ENCODE measurements around the gene TACR2. TPM values are rescaled to one million over a fixed set of nuclear protein-coding genes. Genes with fewer than 3 reads are reported as not detected.
A peak's percentile ranks its signal among the peaks of the same experiment; 100 is the strongest.

Gene TACR2
- total RNA-seq, 4 donors from 2014 or later = 0.25 to 1.2 (median 0.63) TPM

DNA sequence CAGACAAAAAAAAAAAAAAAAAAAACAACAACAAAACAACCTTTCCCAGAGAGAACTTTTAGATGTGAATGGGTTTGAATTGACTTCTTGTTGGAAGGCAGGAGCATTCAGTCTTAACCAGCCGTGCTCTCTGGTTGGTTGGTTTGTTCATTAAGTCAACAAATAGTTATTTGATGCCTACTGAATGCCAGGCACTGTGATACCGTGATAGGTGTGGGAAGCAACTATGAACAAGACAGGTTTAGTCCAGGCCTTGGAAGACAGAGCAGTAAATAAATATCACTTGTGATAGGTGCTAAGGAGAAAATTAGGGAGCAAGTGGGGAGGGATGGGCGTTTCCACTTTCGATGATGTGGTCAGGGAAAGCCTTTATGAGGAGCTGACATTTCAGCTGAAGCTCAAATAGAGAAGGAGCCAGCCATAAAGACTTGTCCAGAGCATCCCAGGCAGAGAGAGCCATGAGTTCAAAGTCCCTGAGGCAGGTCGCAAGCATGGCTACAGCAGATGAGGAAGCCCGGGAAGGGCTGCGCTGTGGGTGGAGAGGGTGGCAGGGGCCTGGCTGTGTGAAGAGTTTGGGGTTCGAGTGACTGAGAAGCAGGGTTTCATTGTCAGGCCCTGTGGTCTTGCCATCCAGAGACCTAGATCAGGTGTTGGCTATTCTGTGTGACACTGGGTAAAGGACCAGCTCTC, 42.5 kb upstream of the TACR2 start:
- Histone ChIP-seq H3K36me3 (no peaks in the 10 kb centered on the region), H3K4me3 (no peak overlapping the region), H3K27ac (no peak overlapping the region), H3K27me3 (no peaks in the 10 kb centered on the region), H3K9me3 (no peaks in the 10 kb centered on the region), H3K4me1 (peaks cover 36% of the 10 kb centered on the region)
- no peak for DNase-seq (ENCODE audit: low spot score in 2 of 2)
- no peak for TF ChIP-seq POLR2AphosphoS5 (IDR thresholded peaks at IDR 0.05)
- TF ChIP-seq EP300 (IDR thresholded peaks at IDR 0.05) = no peak
- 70% methylated on average over 8 of the region's 8 CpGs for WGBS

DNA sequence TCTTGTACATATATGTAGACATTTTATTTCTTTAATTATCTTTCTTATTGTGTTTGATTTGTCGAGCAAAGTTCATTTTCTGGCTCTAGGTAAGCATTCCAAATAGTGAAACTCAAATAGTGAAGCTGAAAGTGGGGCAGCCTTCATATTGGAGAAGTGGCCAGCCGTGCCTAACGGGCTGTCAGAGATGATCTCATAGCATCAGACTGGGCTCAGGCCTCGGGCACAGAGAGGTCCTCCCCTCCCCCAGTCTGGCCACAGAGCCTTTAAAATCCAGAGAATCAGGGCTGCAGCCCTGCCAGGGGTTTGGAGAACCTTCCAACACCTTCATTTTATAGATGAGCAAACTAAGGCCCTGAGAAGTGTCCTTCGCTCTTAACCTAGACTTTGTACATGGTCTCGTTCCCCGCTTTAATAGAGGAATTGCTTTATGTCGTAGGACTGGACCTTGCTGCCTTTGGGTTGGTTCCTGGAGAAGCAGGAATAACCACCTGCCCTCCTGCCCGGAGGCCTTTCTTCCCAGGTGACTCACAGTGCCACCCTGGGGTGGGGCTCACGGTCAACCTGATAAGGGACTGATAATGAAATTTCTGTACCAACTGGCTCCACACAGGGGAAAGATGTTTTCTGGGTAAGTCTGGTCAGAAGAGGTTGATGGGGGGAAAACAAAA, 41.8 kb upstream of the TACR2 start:
- WGBS = 68% methylated on average over 10 of the region's 10 CpGs
- peaks cover 35% of the 10 kb centered on the region for H3K4me1 ChIP-seq
- H3K27ac ChIP-seq = no peak overlapping the region
- TF ChIP-seq POLR2AphosphoS5 (IDR thresholded peaks at IDR 0.05) = no peak
- TF ChIP-seq, protein P1, sequence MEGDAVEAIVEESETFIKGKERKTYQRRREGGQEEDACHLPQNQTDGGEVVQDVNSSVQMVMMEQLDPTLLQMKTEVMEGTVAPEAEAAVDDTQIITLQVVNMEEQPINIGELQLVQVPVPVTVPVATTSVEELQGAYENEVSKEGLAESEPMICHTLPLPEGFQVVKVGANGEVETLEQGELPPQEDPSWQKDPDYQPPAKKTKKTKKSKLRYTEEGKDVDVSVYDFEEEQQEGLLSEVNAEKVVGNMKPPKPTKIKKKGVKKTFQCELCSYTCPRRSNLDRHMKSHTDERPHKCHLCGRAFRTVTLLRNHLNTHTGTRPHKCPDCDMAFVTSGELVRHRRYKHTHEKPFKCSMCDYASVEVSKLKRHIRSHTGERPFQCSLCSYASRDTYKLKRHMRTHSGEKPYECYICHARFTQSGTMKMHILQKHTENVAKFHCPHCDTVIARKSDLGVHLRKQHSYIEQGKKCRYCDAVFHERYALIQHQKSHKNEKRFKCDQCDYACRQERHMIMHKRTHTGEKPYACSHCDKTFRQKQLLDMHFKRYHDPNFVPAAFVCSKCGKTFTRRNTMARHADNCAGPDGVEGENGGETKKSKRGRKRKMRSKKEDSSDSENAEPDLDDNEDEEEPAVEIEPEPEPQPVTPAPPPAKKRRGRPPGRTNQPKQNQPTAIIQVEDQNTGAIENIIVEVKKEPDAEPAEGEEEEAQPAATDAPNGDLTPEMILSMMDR (IDR thresholded peaks at IDR 0.05) = no peak
- TF ChIP-seq EP300 (IDR thresholded peaks at IDR 0.05) = no peak
- TF ChIP-seq POLR2A (IDR thresholded peaks at IDR 0.05) = no peak
- H3K27me3 ChIP-seq = no peaks in the 10 kb centered on the region
- no peak overlapping the region for H3K4me3 ChIP-seq
- DNase-seq (ENCODE audit: low spot score in 2 of 2) = no peak
- H3K36me3 ChIP-seq = no peaks in the 10 kb centered on the region
- H3K9me3 ChIP-seq = no peaks in the 10 kb centered on the region

DNA sequence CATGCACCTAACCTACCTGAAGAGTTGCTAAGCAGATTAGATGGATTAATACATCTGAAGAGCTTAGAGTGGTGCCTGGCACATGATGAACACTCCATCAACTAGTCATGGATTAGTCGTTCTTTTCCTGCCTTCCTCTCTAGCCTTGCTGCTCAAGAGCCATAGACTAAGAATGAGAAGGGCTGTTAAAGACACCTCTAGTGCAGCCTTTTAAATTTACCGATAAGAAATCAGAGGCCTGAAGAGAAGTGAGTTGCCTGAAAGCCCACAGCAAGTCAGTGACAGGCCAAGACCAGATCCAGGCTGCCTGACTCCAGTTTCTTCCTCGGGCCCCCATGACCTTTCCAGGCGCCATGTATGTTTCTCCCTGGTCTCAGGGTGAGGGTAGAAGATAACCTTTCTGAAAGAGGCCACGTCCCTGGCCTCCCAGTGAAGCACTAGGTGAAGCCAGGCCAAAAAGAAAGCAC, 41.1 kb upstream of the TACR2 start:
- H3K4me1 ChIP-seq = peaks cover 41% of the 10 kb centered on the region
- H3K27me3 ChIP-seq = no peaks in the 10 kb centered on the region
- H3K27ac ChIP-seq = no peak overlapping the region
- no peak for DNase-seq (ENCODE audit: low spot score in 2 of 2)
- TF ChIP-seq, protein P1 (IDR thresholded peaks at IDR 0.05) = no peak
- TF ChIP-seq POLR2AphosphoS5 (IDR thresholded peaks at IDR 0.05) (no peak), POLR2A (IDR thresholded peaks at IDR 0.05) (no peak), EP300 (IDR thresholded peaks at IDR 0.05) (no peak)
- no peaks in the 10 kb centered on the region for H3K36me3 ChIP-seq
- WGBS = 74% methylated on average over 5 of the region's 5 CpGs
- H3K9me3 ChIP-seq = no peaks in the 10 kb centered on the region
- H3K4me3 ChIP-seq = no peak overlapping the region

DNA sequence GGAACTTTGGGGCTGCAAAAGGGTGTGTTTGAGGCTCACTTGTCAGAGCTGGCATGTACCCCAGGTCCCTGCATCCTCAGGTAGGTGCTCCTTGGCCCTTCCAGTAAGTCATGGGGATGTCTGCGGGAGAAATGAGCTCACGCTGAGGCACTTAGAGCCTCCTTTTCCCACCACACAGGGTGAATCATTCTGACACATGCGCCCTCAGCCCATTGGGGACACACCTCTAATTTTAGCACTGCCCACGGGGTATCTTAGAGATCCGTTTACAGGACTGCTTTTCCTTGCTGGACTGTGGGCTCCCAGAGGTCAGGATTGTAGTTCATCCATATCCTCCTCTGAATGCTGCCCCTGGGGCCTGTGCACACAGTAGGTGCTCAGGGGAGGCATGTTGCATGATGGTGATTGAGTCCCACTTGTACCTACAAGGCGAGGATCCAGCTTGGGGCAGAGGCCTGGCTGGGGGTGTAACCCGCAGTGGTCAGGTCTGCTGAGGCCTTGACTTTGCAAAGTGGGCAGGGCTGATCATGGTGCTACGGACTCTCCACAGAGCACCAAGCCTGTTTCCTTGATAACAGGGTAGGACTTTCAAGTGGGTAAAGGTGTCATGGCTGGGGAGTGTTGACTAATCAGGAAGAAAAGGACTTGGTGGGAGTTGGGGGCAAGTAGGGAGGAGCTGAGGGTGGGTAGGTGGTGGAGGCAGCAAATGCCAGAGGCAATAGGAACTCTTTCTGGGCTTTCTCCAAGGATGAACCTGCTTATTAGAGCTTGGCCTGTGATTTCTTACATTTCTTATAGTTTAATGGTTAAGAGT, 40.4 kb upstream of the TACR2 start:
- Histone ChIP-seq H3K27ac (no peak overlapping the region), H3K4me1 (peaks cover 48% of the 10 kb centered on the region), H3K9me3 (no peaks in the 10 kb centered on the region), H3K27me3 (peaks cover 4% of the 10 kb centered on the region), H3K4me3 (no peak overlapping the region), H3K36me3 (no peaks in the 10 kb centered on the region)
- WGBS = 79% methylated on average over 7 of the region's 8 CpGs
- peak in 1 of 2 donors; percentile 29 for DNase-seq (ENCODE audit: low spot score in 2 of 2)
- no peak for TF ChIP-seq POLR2AphosphoS5 (IDR thresholded peaks at IDR 0.05)
- TF ChIP-seq, protein P1 (IDR thresholded peaks at IDR 0.05) = no peak
- no peak for TF ChIP-seq EP300 (IDR thresholded peaks at IDR 0.05)
- no peak for TF ChIP-seq POLR2A (IDR thresholded peaks at IDR 0.05)

DNA sequence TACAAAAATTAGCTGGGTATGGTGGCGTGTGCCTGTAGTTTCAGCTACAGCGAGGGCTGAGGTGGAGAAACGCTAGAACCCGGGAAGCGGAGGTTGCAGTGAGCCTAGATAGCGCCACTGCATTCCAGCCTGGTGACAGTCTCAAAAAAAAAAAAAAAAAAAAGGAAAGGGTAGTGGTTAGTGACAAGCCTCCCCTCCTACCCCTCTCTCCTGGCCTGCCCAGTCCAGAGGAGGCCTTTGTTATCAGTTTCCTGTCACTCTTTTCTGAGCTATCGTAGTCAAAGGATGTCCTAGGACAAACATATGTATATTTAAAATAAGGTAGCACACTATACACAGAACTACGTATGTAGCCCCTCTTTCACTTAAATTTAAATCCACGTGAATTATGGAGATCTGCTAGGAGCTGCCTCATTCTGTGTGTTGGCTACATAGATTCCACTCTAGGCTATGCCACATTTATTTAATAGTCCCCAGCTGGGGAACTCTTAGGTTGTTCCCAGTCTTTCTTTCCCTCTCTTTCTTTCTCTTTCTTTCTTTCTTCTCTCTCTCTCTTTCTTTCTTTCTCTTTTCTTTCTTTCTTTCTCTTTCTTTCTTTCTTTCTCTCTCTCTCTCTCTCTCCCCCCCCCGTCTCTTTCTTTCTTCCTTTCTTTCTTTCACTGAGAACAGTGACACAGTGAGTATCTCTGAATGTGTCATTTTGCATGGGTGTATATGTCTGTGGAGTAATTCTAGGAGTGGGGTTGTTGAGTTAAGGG, 38.5 kb upstream of the TACR2 start:
- no peak overlapping the region for H3K4me3 ChIP-seq
- WGBS = 87% methylated on average over 10 of the region's 10 CpGs
- no peaks in the 10 kb centered on the region for H3K9me3 ChIP-seq
- H3K36me3 ChIP-seq = no peaks in the 10 kb centered on the region
- no peak for DNase-seq (ENCODE audit: low spot score in 2 of 2)
- TF ChIP-seq EP300 (IDR thresholded peaks at IDR 0.05) (no peak), POLR2AphosphoS5 (IDR thresholded peaks at IDR 0.05) (no peak), POLR2A (IDR thresholded peaks at IDR 0.05) (no peak)
- TF ChIP-seq, protein P1 (IDR thresholded peaks at IDR 0.05) = no peak
- H3K27ac ChIP-seq = no peak overlapping the region
- H3K27me3 ChIP-seq = peaks cover 8% of the 10 kb centered on the region
- H3K4me1 ChIP-seq = peaks cover 53% of the 10 kb centered on the region
